ENCODE measurements around the gene RAB40C. TPM values are rescaled to one million over a fixed set of nuclear protein-coding genes. Genes with fewer than 3 reads are reported as not detected.

Gene RAB40C
- total and polyA plus RNA-seq, 9 donors: 9.4 to 15.4 (median 13.0) TPM

DNA sequence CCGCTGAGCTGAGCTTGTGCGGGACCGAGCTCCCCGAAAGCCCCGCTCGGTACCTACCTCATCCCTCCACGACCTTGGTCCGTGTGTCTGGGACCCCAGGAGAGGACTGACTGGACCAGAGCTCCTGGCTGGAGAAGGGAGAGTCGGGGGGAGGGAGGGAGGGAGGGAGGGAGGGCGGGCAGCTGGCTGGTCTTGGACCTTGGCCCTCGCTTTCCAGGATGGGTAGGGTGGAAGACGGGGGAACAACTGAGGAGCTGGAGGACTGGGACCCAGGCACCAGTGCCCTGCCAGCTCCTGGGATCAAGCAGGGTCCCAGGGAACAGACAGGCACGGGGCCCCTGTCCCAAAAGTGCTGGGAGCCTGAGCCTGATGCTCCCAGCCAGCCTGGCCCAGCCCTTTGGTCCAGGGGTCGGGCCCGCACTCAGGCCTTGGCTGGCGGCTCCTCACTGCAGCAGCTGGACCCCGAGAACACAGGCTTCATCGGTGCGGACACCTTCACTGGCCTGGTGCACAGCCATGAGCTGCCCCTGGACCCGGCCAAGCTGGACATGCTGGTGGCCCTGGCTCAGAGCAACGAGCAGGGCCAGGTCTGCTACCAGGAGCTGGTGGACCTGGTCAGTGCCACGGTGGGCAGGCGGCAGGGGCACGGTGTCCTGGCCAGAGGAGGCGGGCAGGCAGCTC is 86.2 kb downstream of the RAB40C start:
- peaks cover 34% of the 10 kb centered on the region for H3K36me3 ChIP-seq (ENCODE audit: control insufficient read depth, insufficient read depth, low read length)
- H3K4me1 ChIP-seq (ENCODE audit: control insufficient read depth, insufficient read depth, low read length): peaks cover 28% of the 10 kb centered on the region
- no peak for DNase-seq
- peaks cover 29% of the 10 kb centered on the region for H3K27me3 ChIP-seq (ENCODE audit: control insufficient read depth, insufficient read depth, low read length)
- no peak overlapping the region for H3K27ac ChIP-seq (ENCODE audit: low read length)
- no peaks in the 10 kb centered on the region for H3K9me3 ChIP-seq (replicated peaks; ENCODE audit: control insufficient read depth, low read depth, low read length)
- WGBS (ENCODE audit: insufficient coverage): 51% methylated on average over 14 of the region's 25 CpGs
- H3K4me3 ChIP-seq (ENCODE audit: low read length): no peak overlapping the region

DNA sequence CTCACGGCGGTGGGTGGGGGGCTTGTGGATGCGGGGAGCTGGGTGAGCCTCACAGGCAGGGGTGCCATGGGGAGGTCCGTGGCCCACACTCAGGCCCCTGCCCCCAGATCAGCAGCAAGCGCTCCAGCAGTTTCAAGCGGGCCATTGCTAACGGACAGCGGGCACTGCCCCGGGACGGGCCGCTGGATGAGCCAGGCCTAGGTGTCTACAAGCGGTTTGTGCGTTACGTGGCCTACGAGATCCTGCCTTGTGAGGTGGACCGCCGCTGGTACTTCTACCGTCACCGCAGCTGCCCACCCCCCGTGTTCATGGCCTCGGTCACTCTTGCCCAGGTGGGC is 86.7 kb downstream of the RAB40C start:
- Histone ChIP-seq H3K9me3 (replicated peaks; ENCODE audit: control insufficient read depth, low read depth, low read length) (no peaks in the 10 kb centered on the region), H3K27me3 (ENCODE audit: control insufficient read depth, insufficient read depth, low read length) (peaks cover 29% of the 10 kb centered on the region), H3K27ac (ENCODE audit: low read length) (no peak overlapping the region), H3K4me1 (ENCODE audit: control insufficient read depth, insufficient read depth, low read length) (peaks cover 33% of the 10 kb centered on the region), H3K4me3 (ENCODE audit: low read length) (no peak overlapping the region), H3K36me3 (ENCODE audit: control insufficient read depth, insufficient read depth, low read length) (peaks cover 33% of the 10 kb centered on the region)
- DNase-seq: no peak
- WGBS (ENCODE audit: insufficient coverage): 88% methylated on average over 21 of the region's 21 CpGs

DNA sequence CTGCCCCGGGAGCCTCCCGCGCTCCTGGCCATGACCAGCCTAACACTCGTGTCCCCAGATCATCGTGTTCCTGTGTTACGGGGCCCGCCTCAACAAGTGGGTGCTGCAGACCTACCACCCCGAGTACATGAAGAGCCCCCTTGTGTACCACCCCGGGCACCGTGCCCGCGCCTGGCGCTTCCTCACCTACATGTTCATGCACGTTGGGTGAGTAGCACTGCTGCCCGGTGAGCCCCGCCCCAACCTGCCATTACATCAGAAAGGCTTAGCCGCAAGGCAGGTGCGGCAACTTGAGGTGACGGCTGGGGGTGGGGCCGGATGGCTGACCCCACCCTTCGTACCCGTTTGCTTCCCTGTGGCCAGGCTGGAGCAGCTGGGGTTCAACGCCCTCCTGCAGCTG is 87.0 kb downstream of the RAB40C start:
- peaks cover 37% of the 10 kb centered on the region for H3K4me1 ChIP-seq (ENCODE audit: control insufficient read depth, insufficient read depth, low read length)
- H3K27ac ChIP-seq (ENCODE audit: low read length): no peak overlapping the region
- peaks cover 29% of the 10 kb centered on the region for H3K27me3 ChIP-seq (ENCODE audit: control insufficient read depth, insufficient read depth, low read length)
- H3K4me3 ChIP-seq (ENCODE audit: low read length): no peak overlapping the region
- no peaks in the 10 kb centered on the region for H3K9me3 ChIP-seq (replicated peaks; ENCODE audit: control insufficient read depth, low read depth, low read length)
- 60% methylated on average over 23 of the region's 23 CpGs for WGBS (ENCODE audit: insufficient coverage)
- no peak for DNase-seq
- H3K36me3 ChIP-seq (ENCODE audit: control insufficient read depth, insufficient read depth, low read length): peaks cover 34% of the 10 kb centered on the region

DNA sequence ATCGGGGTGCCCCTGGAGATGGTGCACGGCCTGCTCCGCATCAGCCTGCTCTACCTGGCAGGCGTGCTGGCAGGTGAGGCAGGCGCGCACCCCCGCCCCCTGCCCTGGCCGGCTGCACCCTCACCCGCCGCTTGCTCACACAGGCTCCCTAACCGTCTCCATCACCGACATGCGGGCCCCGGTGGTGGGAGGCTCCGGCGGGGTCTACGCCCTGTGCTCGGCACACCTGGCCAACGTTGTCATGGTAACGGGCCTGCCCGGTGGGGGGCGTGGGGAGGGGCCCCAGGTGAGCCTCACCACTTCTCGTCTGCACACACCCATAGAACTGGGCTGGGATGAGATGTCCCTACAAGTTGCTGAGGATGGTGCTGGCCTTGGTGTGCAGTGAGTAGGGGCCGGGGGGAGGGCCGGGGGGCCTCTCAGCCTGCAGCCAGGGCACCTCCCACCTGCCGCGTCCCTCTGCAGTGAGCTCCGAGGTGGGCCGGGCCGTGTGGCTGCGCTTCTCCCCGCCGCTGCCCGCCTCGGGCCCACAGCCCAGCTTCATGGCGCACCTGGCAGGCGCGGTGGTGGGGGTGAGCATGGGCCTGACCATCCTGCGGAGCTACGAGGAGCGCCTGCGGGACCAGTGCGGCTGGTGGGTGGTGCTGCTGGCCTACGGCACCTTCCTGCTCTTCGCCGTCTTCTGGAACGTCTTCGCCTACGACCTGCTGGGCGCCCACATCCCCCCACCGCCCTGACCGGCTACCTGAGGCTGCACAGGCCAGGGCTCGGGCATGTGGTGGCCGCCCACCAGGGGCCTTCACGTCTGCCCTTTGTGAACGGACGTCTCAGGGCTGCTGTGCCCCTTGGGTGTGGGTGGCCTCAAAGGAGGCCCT is 87.7 kb downstream of the RAB40C start:
- Histone ChIP-seq H3K9me3 (replicated peaks; ENCODE audit: control insufficient read depth, low read depth, low read length) (no peaks in the 10 kb centered on the region), H3K27ac (ENCODE audit: low read length) (no peak overlapping the region), H3K4me1 (ENCODE audit: control insufficient read depth, insufficient read depth, low read length) (peaks cover 38% of the 10 kb centered on the region), H3K4me3 (ENCODE audit: low read length) (no peak overlapping the region), H3K36me3 (ENCODE audit: control insufficient read depth, insufficient read depth, low read length) (peaks cover 34% of the 10 kb centered on the region), H3K27me3 (ENCODE audit: control insufficient read depth, insufficient read depth, low read length) (peaks cover 29% of the 10 kb centered on the region)
- DNase-seq: no peak
- 51% methylated on average over 31 of the region's 57 CpGs for WGBS (ENCODE audit: insufficient coverage)

GRCh38 chr16:678209-678857 is 88.5 kb downstream of the RAB40C start:
- no peak overlapping the region for H3K27ac ChIP-seq (ENCODE audit: low read length)

More at GRCh38 chr16:678209-678857, 88.5 kb downstream of the RAB40C start:
- Histone ChIP-seq H3K36me3 (ENCODE audit: control insufficient read depth, insufficient read depth, low read length) (peaks cover 34% of the 10 kb centered on the region), H3K27me3 (ENCODE audit: control insufficient read depth, insufficient read depth, low read length) (peaks cover 29% of the 10 kb centered on the region), H3K9me3 (replicated peaks; ENCODE audit: control insufficient read depth, low read depth, low read length) (no peaks in the 10 kb centered on the region), H3K4me1 (ENCODE audit: control insufficient read depth, insufficient read depth, low read length) (peaks cover 44% of the 10 kb centered on the region), H3K4me3 (ENCODE audit: low read length) (no peak overlapping the region)
- 65% methylated on average over 18 of the region's 21 CpGs for WGBS (ENCODE audit: insufficient coverage)
- DNase-seq: no peak

Other genes with a start within 250 kb of the RAB40C start
- gene AXIN1, start 237.3 kb upstream of the RAB40C start, total RNA-seq: 14.5 TPM
- gene AXIN1, start 237.3 kb upstream of the RAB40C start, polyA plus RNA-seq (ENCODE audit: insufficient read depth in 1 of 8, insufficient read length in 8 of 8, low replicate concordance in 1 of 8): 10 to 100 TPM; 11.5 to 19.2 (median 14.2) TPM
- gene MRPL28, start 219.5 kb upstream of the RAB40C start, total RNA-seq: 46.1 TPM
- gene MRPL28, start 219.5 kb upstream of the RAB40C start, polyA plus RNA-seq (ENCODE audit: insufficient read depth in 1 of 8, insufficient read length in 8 of 8, low replicate concordance in 1 of 8): 10 to 100 TPM; 48.4 to 52.6 (median 50.0) TPM
- 16.3 TPM for gene PGAP6, start 208.1 kb upstream of the RAB40C start, total RNA-seq
- 10 to 100 TPM; 23.3 to 38.2 (median 29.3) TPM for gene PGAP6, start 208.1 kb upstream of the RAB40C start, polyA plus RNA-seq (ENCODE audit: insufficient read depth in 1 of 8, insufficient read length in 8 of 8, low replicate concordance in 1 of 8)
- 53.5 TPM for gene NME4, start 192.9 kb upstream of the RAB40C start, total RNA-seq
- gene NME4, start 192.9 kb upstream of the RAB40C start, polyA plus RNA-seq (ENCODE audit: insufficient read depth in 1 of 8, insufficient read length in 8 of 8, low replicate concordance in 1 of 8): 100 to 1,000 TPM in 3 of 8 donors, 10 to 100 TPM in 5; 70.9 to 115 (median 97.2) TPM
- 8.4 TPM for gene DECR2, start 188.2 kb upstream of the RAB40C start, total RNA-seq
- gene DECR2, start 188.2 kb upstream of the RAB40C start, polyA plus RNA-seq (ENCODE audit: insufficient read depth in 1 of 8, insufficient read length in 8 of 8, low replicate concordance in 1 of 8): 10 to 100 TPM in 7 of 8 donors, 1 to 10 TPM in 1; 8.8 to 20.6 (median 13.4) TPM
- gene RAB11FIP3, start 164.4 kb upstream of the RAB40C start, total RNA-seq: 13.9 TPM
- 10 to 100 TPM; 26.5 to 35.8 (median 29.8) TPM for gene RAB11FIP3, start 164.4 kb upstream of the RAB40C start, polyA plus RNA-seq (ENCODE audit: insufficient read depth in 1 of 8, insufficient read length in 8 of 8, low replicate concordance in 1 of 8)
- 17.2 TPM for gene CAPN15, start 62.4 kb upstream of the RAB40C start, total RNA-seq
- 10 to 100 TPM; 20.0 to 36.7 (median 30.5) TPM for gene CAPN15, start 62.4 kb upstream of the RAB40C start, polyA plus RNA-seq (ENCODE audit: insufficient read depth in 1 of 8, insufficient read length in 8 of 8, low replicate concordance in 1 of 8)
- 0.13 TPM for gene PRR35, start 29.7 kb upstream of the RAB40C start, total RNA-seq
- under 1 TPM in 7 of 8 donors, not detected in 1; 0.07 to 0.30 (median 0.13) TPM for gene PRR35, start 29.7 kb upstream of the RAB40C start, polyA plus RNA-seq (ENCODE audit: insufficient read depth in 1 of 8, insufficient read length in 8 of 8, low replicate concordance in 1 of 8)
- gene NHLRC4, start 23.1 kb upstream of the RAB40C start, total RNA-seq: 1.5 TPM
- 1 to 10 TPM; 1.3 to 1.8 (median 1.5) TPM for gene NHLRC4, start 23.1 kb upstream of the RAB40C start, polyA plus RNA-seq (ENCODE audit: insufficient read depth in 1 of 8, insufficient read length in 8 of 8, low replicate concordance in 1 of 8)
- gene PIGQ, start 20.1 kb upstream of the RAB40C start, total RNA-seq: 12.2 TPM
- gene PIGQ, start 20.1 kb upstream of the RAB40C start, polyA plus RNA-seq (ENCODE audit: insufficient read depth in 1 of 8, insufficient read length in 8 of 8, low replicate concordance in 1 of 8): 10 to 100 TPM; 14.1 to 23.2 (median 19.2) TPM
- 0.22 TPM for gene WFIKKN1, start 40.9 kb downstream of the RAB40C start, total RNA-seq
- under 1 TPM; 0.12 to 0.82 (median 0.39) TPM for gene WFIKKN1, start 40.9 kb downstream of the RAB40C start, polyA plus RNA-seq (ENCODE audit: insufficient read depth in 1 of 8, insufficient read length in 8 of 8, low replicate concordance in 1 of 8)
- gene METTL26, start 46.2 kb downstream of the RAB40C start, total RNA-seq: 47.9 TPM
- 10 to 100 TPM; 39.3 to 59.1 (median 42.5) TPM for gene METTL26, start 46.2 kb downstream of the RAB40C start, polyA plus RNA-seq (ENCODE audit: insufficient read depth in 1 of 8, insufficient read length in 8 of 8, low replicate concordance in 1 of 8)
- 18.6 TPM for gene MCRIP2, start 51.8 kb downstream of the RAB40C start, total RNA-seq
- 10 to 100 TPM in 4 of 8 donors, 1 to 10 TPM in 4; 7.7 to 16.8 (median 10.8) TPM for gene MCRIP2, start 51.8 kb downstream of the RAB40C start, polyA plus RNA-seq (ENCODE audit: insufficient read depth in 1 of 8, insufficient read length in 8 of 8, low replicate concordance in 1 of 8)
- 12.3 TPM for gene WDR90, start 59.3 kb downstream of the RAB40C start, total RNA-seq
- gene WDR90, start 59.3 kb downstream of the RAB40C start, polyA plus RNA-seq (ENCODE audit: insufficient read depth in 1 of 8, insufficient read length in 8 of 8, low replicate concordance in 1 of 8): 10 to 100 TPM; 10.6 to 30.5 (median 20.3) TPM
- gene RHOT2, start 78.1 kb downstream of the RAB40C start, total RNA-seq: 31.6 TPM
- gene RHOT2, start 78.1 kb downstream of the RAB40C start, polyA plus RNA-seq (ENCODE audit: insufficient read depth in 1 of 8, insufficient read length in 8 of 8, low replicate concordance in 1 of 8): 10 to 100 TPM; 45.1 to 88.7 (median 66.5) TPM
- gene RHBDL1, start 85.6 kb downstream of the RAB40C start, total RNA-seq: 1.3 TPM
- 1 to 10 TPM in 6 of 8 donors, under 1 TPM in 2; 0.84 to 2.6 (median 1.7) TPM for gene RHBDL1, start 85.6 kb downstream of the RAB40C start, polyA plus RNA-seq (ENCODE audit: insufficient read depth in 1 of 8, insufficient read length in 8 of 8, low replicate concordance in 1 of 8)
- gene STUB1, start 90.3 kb downstream of the RAB40C start, total RNA-seq: 70.7 TPM
- gene STUB1, start 90.3 kb downstream of the RAB40C start, polyA plus RNA-seq (ENCODE audit: insufficient read depth in 1 of 8, insufficient read length in 8 of 8, low replicate concordance in 1 of 8): 100 to 1,000 TPM in 4 of 8 donors, 10 to 100 TPM in 4; 93.9 to 115 (median 100) TPM
- gene JMJD8, start 94.3 kb downstream of the RAB40C start, total RNA-seq: 20.7 TPM
- 10 to 100 TPM; 27.3 to 40.2 (median 34.5) TPM for gene JMJD8, start 94.3 kb downstream of the RAB40C start, polyA plus RNA-seq (ENCODE audit: insufficient read depth in 1 of 8, insufficient read length in 8 of 8, low replicate concordance in 1 of 8)
- 2.0 TPM for gene WDR24, start 100.3 kb downstream of the RAB40C start, total RNA-seq
- gene WDR24, start 100.3 kb downstream of the RAB40C start, polyA plus RNA-seq (ENCODE audit: insufficient read depth in 1 of 8, insufficient read length in 8 of 8, low replicate concordance in 1 of 8): 10 to 100 TPM in 1 of 8 donors, 1 to 10 TPM in 7; 7.1 to 10.5 (median 8.9) TPM
- not detected for gene FBXL16, start 115.7 kb downstream of the RAB40C start, total RNA-seq
- under 1 TPM; 0.18 to 0.87 (median 0.42) TPM for gene FBXL16, start 115.7 kb downstream of the RAB40C start, polyA plus RNA-seq (ENCODE audit: insufficient read depth in 1 of 8, insufficient read length in 8 of 8, low replicate concordance in 1 of 8)
- gene METRN, start 125.1 kb downstream of the RAB40C start, total RNA-seq: 35.6 TPM
- gene METRN, start 125.1 kb downstream of the RAB40C start, polyA plus RNA-seq (ENCODE audit: insufficient read depth in 1 of 8, insufficient read length in 8 of 8, low replicate concordance in 1 of 8): 10 to 100 TPM; 33.3 to 49.6 (median 34.9) TPM
- 29.8 TPM for gene ANTKMT, start 131.1 kb downstream of the RAB40C start, total RNA-seq
- 10 to 100 TPM; 14.1 to 22.8 (median 16.0) TPM for gene ANTKMT, start 131.1 kb downstream of the RAB40C start, polyA plus RNA-seq (ENCODE audit: insufficient read depth in 1 of 8, insufficient read length in 8 of 8, low replicate concordance in 1 of 8)
- 0.18 TPM for gene CCDC78, start 136.4 kb downstream of the RAB40C start, total RNA-seq
- gene CCDC78, start 136.4 kb downstream of the RAB40C start, polyA plus RNA-seq (ENCODE audit: insufficient read depth in 1 of 8, insufficient read length in 8 of 8, low replicate concordance in 1 of 8): 1 to 10 TPM in 7 of 8 donors, under 1 TPM in 1; 0.77 to 2.1 (median 1.3) TPM
- gene HAGHL, start 137.0 kb downstream of the RAB40C start, total RNA-seq: 1.7 TPM
- 1 to 10 TPM; 1.8 to 4.7 (median 2.9) TPM for gene HAGHL, start 137.0 kb downstream of the RAB40C start, polyA plus RNA-seq (ENCODE audit: insufficient read depth in 1 of 8, insufficient read length in 8 of 8, low replicate concordance in 1 of 8)
- 18.3 TPM for gene CIAO3, start 150.9 kb downstream of the RAB40C start, total RNA-seq
- gene CIAO3, start 150.9 kb downstream of the RAB40C start, polyA plus RNA-seq (ENCODE audit: insufficient read depth in 1 of 8, insufficient read length in 8 of 8, low replicate concordance in 1 of 8): 10 to 100 TPM; 14.3 to 19.6 (median 17.5) TPM
- gene MSLN, start 170.7 kb downstream of the RAB40C start, total RNA-seq: 0.31 TPM
- gene MSLN, start 170.7 kb downstream of the RAB40C start, polyA plus RNA-seq (ENCODE audit: insufficient read depth in 1 of 8, insufficient read length in 8 of 8, low replicate concordance in 1 of 8): 1 to 10 TPM in 4 of 8 donors, under 1 TPM in 4; 0.23 to 6.9 (median 0.93) TPM
- gene RPUSD1, start 198.3 kb downstream of the RAB40C start, total RNA-seq: 9.4 TPM
- 10 to 100 TPM; 10.0 to 13.9 (median 12.0) TPM for gene RPUSD1, start 198.3 kb downstream of the RAB40C start, polyA plus RNA-seq (ENCODE audit: insufficient read depth in 1 of 8, insufficient read length in 8 of 8, low replicate concordance in 1 of 8)
- 14.5 TPM for gene CHTF18, start 198.6 kb downstream of the RAB40C start, total RNA-seq
- 10 to 100 TPM; 11.5 to 27.1 (median 18.0) TPM for gene CHTF18, start 198.6 kb downstream of the RAB40C start, polyA plus RNA-seq (ENCODE audit: insufficient read depth in 1 of 8, insufficient read length in 8 of 8, low replicate concordance in 1 of 8)
- gene GNG13, start 210.7 kb downstream of the RAB40C start, total RNA-seq: not detected
- under 1 TPM in 1 of 8 donors, not detected in 7; 0.20 TPM for gene GNG13, start 210.7 kb downstream of the RAB40C start, polyA plus RNA-seq (ENCODE audit: insufficient read depth in 1 of 8, insufficient read length in 8 of 8, low replicate concordance in 1 of 8)